Caki2 (cell line): Measurements from ENCODE around the gene BATF3. TPM values are rescaled to one million over a fixed set of nuclear protein-coding genes. Genes with fewer than 3 reads are reported as not detected.
"Not testable (repeated sequence)": the region's sequence is repeated elsewhere in the genome, so short reads cannot be mapped to it uniquely, and the experiment has no call there.

Experiments
- DNase-seq: peaks from one replicate; pipeline ENCODE4 v3.0.0-alpha.2; 2015; ENCODE audit warnings: low read depth
- in situ Hi-C: cut with HindIII; loops from 2 replicates; pipeline ENCODE4 v1.10.0; 2016; ENCODE audit warnings: low sequenced_read_pairs, low pct_unique_long_range_greater_than_20kb, mixed read lengths
- total RNA-seq: library from RNA; depleted of rRNA; stranded (reverse); fragments of >200 nt; shearing (Covaris generic); gene quantifications from 2 replicates; pipeline ENCODE4 v1.2.3, GENCODE V29; 2014; ENCODE audit warnings: low replicate concordance

BATF3 gene
- total RNA-seq, 1 experiment from 2014 or later = 1.2 TPM

DNA sequence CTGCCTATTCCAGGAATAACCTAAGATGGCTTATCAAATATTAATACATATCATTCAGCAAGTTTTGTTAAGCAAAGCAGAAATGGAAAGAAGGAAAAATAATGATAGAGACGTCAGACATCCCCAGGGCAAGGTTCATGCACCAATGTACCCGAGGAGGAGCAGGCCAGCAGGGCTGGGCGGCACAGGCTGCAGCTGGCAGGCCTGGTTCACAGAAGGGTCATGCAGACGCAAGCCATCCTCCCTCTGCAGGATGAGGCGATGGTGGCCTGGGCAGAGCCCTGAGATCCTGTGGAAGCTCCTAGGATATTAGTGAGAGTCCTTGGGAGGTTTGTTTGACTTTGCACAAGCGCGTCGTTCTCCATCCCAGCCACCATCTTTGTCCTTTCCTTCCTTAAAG lies 30.0 kb downstream of the BATF3 start:
- in situ Hi-C loops = no loop called here
- DNase-seq = no peak

DNA sequence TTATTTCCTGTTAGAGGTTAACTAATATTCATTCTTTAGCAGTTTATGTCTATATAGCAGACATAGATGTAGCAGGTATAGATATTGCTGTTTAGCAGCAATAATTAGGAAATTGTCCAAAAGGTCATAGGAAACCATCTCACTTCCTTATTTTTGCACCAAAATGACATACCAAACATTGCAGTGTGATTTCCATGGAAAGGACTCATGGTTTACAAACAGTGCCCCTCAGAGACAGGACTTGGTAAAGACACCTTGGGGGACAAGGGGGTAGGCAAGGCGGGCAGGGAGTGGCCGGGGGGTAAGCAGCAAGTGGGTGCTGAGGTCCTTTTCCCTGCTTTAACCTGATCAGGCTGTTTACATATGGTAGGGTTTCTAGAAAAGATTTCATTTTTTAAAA lies 30.5 kb downstream of the BATF3 start:
- in situ Hi-C loops = no loop called here
- no peak for DNase-seq

DNA sequence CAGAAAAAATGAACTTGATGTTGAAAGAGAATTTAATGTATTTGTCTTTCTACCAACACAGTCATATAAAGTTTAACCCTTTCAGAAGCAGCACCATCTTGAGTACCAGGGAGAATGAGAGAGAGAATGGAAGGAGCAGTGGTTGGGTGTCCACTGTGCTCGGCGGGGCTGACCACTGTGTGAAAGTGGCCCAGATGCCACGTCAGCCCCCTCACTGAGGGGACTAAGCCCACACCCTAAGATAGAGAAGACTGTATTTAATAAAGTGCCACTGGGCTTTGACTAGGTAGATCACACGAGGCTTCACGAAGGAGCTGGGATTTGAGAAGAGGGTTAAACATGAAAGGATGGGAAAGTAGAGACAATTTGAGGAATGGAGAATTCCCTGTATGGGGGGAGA lies 31.2 kb downstream of the BATF3 start:
- in situ Hi-C loops = no loop called here
- DNase-seq = no peak

DNA sequence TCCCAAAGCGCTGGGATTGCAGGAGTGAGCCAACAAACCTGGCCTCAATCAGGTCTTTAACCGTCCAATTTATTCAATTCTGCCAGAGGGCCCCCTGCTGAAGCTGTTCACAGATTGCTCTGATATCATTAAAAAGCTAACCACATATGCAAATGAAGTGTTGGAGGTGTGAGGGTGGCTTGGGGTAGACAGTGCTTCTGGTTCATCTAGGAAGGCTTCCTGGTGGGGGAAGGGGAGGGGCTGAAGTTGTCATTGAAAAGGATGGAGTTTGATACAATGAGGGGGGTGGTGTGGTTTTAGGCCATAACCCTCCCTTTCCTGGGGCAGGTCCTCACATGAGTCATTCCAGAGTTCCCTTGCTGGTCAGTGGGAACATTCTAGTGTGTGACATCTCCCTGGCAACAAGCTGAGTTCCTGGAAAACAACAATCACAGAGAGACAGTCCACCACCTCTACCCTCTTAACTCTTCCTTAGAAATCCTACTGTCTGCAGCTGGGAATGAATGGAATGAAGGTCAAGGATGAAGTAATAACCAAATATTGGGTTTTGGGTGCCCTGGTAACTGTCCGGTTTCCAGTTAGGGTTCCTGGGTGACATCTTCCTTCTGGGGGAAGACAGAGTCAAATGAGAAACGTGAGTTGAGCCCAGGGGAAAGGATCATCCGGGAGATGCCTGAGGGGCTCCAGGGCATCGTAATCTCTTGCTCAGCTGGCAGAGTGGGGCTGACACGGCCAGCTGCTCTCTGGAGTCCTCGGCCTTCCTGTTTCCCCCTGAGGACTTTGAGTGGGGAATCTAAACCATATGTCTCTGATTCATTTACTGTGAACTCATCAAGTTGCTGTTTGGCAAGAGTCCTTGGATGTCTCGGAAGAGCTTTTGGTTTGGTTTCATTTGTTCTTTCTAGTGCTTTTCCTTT lies 32.2 kb downstream of the BATF3 start:
- peak; percentile 87 for DNase-seq

DNA sequence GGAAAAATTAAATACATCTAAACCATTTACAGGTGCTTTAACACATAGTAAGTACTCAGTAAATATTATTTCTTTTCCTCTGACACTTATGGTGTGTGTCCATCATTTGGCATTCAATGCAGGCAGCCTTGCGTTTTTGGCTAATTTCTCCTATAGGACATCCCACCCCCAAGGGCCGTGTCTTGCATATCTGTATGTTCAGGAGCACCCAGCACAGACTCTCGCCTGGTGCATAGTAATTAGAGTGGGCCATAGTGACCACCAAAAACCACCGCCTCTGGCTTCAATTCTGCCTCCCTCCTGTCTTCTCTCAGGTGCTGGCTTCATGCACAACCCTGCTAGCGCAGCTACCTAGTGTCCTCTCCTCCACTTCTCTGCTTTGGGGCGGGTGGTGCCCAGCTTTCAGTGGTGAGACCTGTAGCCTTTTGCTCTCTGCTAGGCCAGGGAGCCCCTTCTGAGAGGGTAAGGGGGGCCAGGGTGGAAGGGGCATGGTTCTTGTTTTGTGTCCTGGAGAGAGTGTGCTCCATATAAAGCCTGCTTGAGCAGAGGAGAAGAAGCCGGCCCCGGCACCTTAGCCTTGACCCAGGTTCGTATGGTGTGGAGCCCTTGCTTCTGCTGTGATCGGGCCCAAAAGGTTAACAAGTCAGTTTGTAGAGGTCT lies 33.4 kb downstream of the BATF3 start:
- DNase-seq = no peak
- in situ Hi-C loops = no loop called here

More for the DNA sequence above, 32.2 kb downstream of the BATF3 start:
- in situ Hi-C loops = no loop called here

DNA sequence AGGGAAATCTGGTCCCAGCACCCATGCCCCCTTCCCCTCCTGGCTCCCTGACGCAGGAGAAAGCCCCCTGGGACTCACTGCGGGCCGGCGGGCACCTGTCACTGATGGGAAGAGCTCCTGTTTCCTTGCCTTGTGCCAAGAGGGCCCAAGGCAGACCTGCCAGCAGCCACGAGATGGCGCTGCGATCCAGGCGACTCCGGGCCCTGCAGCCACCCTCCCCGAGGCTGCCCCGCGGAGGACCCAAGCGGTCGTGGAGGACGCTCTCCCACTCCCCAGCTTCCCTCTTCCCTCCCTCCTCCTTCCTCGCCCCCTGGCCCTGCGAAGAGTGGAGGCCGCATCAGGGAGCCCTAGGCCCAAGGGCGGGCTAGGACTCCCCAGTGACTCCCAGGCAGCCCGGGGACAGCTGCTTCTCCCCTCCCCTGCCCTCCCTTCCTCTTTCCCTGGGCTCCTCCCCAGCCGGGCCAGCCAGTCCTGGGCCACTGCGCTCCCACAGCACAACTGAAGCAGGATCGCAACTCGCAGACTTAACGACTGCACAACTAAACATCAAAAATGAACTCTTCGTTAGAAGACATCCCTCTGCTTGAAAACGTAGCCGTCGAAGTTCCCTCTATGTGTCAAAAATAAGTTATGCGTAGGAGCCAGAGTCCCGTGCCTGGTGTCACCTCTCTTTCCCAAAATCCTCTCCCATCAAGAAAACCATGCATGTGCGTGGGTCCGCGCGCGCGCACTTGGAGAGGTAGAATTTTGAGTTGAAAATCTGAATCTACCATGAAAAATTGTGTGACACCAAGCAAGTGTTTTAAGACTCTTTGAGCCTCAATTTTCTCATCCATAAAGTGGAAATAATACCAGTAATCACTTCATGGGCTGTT lies 34.2 kb downstream of the BATF3 start:
- peak; percentile 88 for DNase-seq
- in situ Hi-C loops = no loop called here

DNA sequence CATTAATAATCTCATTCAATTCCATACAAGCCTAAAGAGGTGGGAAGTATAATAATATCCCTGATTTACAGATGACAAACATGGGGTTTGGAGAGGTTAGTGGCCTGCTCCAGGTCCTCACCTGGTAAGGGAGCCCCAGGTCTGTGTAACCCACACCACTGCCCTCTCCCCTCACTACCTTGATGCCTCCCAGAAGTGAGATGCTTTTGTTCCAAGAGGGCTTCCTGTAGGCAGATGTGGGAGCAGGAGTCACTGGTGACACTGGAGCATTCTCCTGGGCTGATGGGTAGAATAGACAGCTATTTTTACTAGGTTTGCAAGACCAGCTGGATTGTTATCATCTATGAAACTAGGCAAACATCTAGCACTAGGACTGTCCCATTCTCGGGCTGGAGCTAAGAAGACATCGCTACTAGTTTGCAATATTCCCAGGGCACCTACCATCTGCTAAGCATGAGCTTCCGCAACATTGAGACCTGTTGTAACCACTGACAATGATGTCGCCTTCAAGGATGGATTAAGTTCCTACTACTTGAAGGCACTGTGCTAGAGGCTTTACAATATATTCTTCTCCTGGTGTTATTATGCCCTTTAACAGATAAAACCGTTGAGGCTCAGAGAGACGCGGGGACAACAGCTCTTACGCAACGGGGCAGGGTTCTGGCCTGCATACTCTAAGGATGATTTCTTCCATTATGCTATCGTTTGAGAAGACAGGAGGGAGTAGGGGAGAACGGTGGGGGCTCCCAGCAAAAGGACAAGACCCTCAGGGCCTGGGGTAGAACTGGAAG lies 35.0 kb downstream of the BATF3 start:
- in situ Hi-C loops = no loop called here
- peak; percentile 18 for DNase-seq

DNA sequence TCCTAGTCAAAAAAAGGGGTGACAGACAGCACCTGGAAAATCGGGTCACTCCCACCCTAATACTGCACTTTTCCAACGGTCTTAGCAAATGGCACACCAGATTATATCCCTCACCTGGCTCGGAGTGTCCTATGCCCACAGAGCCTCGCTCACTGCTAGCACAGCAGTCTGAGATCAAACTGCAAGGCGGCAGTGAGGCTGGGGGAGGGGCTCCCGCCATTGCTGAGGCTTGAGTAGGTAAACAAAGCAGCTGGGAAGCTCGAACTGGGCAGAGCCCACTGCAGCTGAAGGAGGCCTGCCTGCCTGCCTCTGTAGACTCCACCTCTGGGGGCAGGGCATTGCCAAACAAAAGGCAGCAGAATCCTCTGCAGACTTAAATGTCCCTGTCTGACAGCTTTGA lies 41.4 kb downstream of the BATF3 start:
- DNase-seq, in situ Hi-C loops: not testable (repeated sequence)

DNA sequence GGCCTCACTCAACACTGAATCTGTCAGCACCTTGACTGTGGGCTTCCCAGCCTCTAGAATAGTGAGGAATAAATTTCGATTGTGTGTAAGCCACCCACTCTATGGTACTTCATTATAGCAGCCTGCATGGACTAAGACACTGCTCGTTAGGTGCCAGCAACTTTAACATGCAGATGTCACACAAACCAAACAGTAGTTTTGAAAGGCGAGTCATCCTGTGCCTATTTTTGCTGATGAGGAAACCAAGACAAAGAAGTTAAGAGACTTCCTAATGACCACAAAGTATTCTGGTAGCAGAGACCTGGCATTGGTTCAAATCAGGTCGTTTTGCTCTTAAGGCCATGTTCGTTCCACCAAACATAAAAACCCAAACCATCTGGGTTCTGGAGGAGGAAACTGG lies 42.9 kb downstream of the BATF3 start:
- in situ Hi-C loops = no loop called here
- no peak for DNase-seq

DNA sequence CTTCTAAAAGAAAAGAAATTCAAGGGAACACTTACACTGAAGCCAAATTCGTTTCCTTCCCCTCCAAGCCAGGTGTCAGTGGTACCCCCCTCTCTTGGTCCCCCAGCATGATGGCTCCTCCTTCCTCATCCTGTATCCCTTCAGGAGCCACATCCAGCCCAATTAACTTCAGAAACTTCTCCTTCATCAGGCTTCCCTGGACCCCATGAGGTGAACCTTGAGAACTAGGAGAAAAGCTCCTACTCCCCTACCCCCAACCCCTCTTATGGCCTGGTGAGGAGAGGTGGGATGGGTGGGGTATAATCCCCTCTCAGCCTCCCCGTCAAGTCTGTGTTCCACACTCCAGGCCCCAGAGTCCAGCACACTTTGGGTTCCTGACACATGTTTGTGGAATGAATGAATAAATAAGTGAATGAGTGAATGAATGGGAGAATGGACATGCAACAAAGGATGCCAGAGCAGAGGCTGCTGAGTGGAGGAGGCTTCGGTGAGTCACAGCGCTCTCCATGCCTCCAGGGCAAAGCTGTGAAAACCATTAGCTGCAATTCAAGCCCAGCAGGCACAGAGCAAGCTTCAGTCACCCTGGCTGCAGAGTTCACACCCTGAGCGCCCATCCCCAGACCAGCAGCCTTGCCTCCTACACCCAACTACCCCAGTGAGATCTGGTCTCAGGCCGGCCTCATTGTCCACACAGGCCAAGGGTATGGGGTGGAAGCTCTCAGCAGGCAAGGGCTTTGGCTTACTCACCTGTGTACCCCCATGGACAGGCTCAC lies 43.8 kb downstream of the BATF3 start:
- peak; percentile 65 for DNase-seq
- in situ Hi-C loops = no loop called here

DNA sequence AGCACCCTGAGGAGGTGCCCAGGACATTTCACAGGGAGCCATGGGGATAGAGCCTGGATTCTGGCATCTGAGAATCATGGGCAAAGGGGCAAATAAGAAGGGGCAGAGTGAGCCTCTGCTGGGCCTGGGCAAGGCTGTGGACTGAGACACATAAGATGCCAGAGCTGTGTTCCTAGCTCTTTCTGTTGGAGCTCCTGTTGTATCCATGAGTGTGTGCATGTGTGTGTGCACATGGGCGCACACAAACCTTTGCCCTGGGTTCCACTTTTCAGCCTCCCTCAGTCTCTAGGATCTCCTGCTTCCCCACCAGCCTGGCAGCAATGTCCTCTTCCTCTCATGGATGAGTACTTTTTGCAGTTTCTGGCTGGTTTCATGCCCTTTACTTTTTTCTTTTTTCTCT lies 47.0 kb downstream of the BATF3 start:
- in situ Hi-C loops = no loop called here
- no peak for DNase-seq

DNA sequence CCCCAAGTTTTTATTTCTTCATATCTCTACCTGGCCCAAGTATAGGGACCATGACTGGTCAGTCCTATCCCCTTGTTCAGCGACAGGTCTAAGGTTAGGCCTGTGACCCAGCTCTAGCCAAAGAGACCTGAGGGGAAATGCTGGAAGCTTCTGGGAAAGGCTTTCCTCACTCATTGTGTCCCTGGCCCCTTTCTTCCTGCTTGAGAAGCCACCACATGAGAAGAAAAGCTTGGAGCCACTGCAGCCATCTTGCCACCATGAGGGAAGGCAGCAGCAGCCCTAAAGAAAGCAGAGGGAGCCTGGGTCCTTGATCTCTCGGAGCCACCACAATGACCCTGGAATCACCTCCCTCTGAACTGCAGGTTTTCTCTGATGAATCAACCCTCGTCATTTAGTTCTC lies 47.7 kb downstream of the BATF3 start:
- in situ Hi-C loops = no loop called here
- no peak for DNase-seq

DNA sequence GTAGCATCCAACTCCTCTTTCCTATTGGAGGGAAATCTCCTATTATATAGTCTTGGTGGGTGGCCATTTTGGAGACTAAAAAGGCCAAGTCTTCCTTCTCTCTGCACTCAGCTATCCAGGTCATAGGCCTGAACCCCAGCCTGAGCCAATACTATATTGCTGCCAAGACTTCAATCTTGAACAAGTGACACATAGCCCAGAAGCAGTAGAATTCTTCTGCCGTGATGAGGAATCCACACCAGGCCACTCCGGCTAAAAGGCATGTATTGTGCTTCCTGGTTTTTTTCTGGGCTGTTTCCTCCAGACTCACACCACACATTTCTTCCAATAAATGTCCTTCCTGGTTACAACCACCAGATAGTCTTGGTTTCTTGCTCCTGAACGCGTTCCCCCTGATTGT lies 48.1 kb downstream of the BATF3 start:
- in situ Hi-C loops = no loop called here
- DNase-seq = no peak

DNA sequence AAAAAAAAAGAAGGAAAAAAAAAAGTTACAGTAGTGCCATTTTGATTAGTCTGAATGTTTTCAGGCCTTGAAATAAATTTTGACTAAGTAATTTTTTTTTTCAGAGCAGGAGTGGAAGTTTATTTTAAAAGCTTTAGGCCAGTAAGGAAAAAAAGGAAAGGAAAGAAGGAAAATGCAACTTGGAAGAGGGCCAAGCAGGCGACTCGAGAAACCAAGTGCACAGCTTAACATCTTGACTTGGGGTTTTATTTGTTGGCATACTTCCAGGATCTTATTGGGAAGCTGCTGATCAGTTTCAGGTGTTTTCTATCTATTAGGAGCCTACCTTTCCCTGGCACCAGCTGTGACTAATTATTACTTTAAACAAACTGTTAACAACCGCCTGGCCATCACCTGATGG lies 49.4 kb downstream of the BATF3 start:
- in situ Hi-C loops = no loop called here
- no peak for DNase-seq

DNA sequence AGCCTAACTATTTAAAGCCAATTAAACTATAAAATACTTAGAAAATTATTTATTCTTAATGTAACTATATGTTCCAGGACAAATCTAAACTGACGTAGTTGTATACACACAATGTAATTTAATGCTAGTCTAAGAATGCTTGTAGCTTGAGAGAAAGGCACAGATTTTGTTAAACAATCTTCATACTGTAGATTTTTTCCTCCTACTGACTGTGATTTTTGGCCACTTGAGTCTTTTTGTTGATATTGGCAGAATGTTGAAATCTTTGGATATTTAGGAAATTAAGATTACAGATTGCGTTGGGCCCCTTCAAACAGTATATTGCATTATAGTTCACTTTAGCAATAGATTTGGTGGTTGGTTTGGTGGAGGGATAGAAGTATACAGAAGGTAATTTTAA lies 50.6 kb downstream of the BATF3 start:
- no peak for DNase-seq
- in situ Hi-C loops = no loop called here

DNA sequence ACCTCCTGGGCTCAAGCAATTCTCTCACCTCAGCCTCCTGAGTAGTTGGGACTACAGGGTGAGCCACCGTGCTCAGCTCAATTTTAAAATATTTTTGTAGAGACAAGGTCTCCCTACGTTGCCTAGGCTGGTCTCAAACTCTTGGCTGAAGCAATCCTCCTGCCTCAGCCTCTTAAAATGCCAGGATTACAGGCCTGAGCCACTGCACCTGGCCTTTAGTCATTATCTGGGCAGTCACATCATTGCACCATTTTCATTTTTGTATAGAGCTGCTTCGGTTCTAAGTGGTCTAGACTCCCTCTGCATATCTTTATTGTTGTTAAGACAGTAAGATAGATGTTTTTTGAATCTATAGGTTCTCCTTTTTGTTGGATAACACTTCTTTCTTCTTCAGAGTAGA lies 51.2 kb downstream of the BATF3 start:
- DNase-seq = no peak
- in situ Hi-C loops = no loop called here

DNA sequence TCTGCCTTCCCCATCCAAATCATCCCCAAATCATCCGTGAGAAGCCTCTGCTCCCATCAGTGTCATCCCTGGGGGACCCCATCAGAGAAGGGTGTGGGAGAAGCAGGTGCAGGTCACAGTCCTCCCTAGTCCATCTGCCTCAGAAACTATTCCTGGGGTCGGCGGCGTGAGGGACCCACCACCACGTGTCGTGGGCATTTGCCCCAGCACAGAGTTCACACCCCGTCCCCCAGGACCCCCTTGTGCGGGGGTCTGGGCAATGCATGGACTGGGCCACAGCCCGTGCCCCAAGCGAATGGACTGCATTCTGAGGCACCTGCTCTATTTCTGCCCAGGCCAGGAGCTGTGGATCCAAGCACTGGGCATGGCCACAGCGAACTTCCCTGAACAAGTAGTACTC lies 52.6 kb downstream of the BATF3 start:
- in situ Hi-C loops = no loop called here

More for the DNA sequence above, 52.6 kb downstream of the BATF3 start:
- DNase-seq = no peak
